ENCODE results near the gene C3orf22. TPM values are rescaled to one million over a fixed set of nuclear protein-coding genes. Genes with fewer than 3 reads are reported as not detected.

The C3orf22 gene
- total RNA-seq, 4 donors from 2014 or later, result not detected

DNA sequence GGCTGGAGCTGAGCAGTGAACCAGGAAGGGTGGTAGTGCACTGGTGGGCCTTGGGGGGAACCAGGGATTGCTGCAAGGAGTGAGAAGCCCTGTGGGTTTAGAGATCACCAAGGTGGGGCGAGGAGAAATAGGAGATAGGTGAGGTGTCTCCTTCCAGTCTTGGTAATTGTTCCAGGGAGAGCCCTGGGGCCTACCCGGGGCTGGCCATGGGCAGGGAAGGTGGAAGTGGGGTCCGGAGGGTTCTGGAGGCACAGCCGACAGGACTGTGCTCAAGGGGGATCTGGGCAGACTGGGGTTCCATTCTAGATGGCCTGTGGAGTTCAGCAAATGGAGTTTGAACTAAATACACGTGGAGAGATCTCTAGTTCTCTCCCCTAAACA lies 30.3 kb downstream of the C3orf22 start:
- no peak for DNase-seq (ENCODE audit: low spot score in 2 of 2)
- TF ChIP-seq, protein P1, sequence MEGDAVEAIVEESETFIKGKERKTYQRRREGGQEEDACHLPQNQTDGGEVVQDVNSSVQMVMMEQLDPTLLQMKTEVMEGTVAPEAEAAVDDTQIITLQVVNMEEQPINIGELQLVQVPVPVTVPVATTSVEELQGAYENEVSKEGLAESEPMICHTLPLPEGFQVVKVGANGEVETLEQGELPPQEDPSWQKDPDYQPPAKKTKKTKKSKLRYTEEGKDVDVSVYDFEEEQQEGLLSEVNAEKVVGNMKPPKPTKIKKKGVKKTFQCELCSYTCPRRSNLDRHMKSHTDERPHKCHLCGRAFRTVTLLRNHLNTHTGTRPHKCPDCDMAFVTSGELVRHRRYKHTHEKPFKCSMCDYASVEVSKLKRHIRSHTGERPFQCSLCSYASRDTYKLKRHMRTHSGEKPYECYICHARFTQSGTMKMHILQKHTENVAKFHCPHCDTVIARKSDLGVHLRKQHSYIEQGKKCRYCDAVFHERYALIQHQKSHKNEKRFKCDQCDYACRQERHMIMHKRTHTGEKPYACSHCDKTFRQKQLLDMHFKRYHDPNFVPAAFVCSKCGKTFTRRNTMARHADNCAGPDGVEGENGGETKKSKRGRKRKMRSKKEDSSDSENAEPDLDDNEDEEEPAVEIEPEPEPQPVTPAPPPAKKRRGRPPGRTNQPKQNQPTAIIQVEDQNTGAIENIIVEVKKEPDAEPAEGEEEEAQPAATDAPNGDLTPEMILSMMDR (IDR thresholded peaks at IDR 0.05), result no peak
- no peak for TF ChIP-seq POLR2A (IDR thresholded peaks at IDR 0.05)
- no peak overlapping the region for H3K4me3 ChIP-seq (ENCODE audit: low read depth, poor library complexity, severe bottlenecking)
- 76 to 86% methylated on average over 5 of the region's 5 CpGs for WGBS, 2 donors
- intact Hi-C loops (cut with DNase I; ENCODE audit: low total_unique reads), result loop anchor here (10.0 kb wide), 1 partner anchor 1016 kb away; no protein-coding TSS in a partner anchor

DNA sequence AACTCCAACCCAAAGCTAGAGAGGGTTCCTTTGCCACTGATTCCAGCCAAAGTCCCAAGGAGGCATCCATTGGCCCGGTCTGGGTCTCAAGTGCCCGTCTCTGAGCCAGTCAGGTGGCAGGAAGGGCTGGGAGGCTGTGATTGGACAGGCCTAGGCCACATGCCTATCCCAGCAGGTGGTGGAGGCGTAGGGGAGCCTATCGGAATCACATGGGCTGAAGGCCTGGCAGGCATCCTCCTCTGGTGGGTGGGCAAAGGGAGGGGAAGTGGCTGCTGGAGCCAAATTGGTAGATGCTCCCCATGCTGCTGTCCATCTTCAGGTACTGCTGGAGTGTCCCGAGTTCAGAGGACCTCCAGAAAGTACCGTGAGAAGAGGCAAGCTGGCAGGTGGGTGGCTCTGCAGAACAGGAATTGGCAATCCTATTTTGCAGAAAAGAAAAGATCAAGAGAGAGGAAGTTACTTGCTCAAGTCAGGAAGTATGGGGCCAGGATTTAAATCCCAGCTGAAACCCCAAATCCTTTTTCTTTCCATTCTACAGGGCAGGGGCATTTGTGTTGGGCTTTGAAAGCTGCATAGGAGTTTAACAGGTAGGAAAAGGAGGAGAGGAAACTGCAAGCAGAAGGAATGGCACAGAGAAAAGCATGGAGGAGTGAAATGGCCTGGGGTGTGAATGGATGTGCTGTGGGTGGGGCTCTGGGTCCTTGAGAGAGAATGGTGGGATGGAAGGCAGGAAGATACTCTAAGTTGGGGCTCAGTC lies 31.1 kb downstream of the C3orf22 start:
- intact Hi-C loops (cut with DNase I; ENCODE audit: low total_unique reads), result loop anchor here (10.0 kb wide), 1 partner anchor 1017 kb away; no protein-coding TSS in a partner anchor
- WGBS, 2 donors, result 77 to 91% methylated on average over 6 of the region's 6 CpGs
- TF ChIP-seq, protein P1 (IDR thresholded peaks at IDR 0.05), result no peak
- no peak for TF ChIP-seq POLR2A (IDR thresholded peaks at IDR 0.05)
- no peak overlapping the region for H3K4me3 ChIP-seq (ENCODE audit: low read depth, poor library complexity, severe bottlenecking)
- DNase-seq (ENCODE audit: low spot score in 2 of 2), result no peak

DNA sequence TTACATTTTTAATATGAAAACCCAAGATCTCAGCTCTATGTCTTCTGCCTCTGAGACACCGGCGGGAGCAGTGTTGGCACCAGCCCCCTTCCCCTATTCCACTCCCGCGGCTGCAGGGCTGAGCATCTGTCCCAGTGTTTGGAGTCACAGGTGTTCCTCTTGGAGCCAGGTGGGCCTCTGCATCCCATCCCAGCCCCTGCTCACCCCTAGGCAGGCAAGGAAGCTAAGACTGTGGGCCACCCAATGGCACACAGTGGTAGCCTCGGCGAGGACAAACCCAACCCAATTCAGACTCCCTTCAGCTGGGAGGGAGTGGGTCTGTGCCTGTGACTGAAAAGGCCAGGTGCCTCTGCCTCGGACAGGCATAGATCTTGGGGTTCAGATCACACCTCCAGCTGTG lies 31.7 kb downstream of the C3orf22 start:
- intact Hi-C loops (cut with DNase I; ENCODE audit: low total_unique reads), result loop anchor here (10.0 kb wide), 1 partner anchor 1018 kb away; no protein-coding TSS in a partner anchor
- no peak for TF ChIP-seq POLR2A (IDR thresholded peaks at IDR 0.05)
- TF ChIP-seq, protein P1 (IDR thresholded peaks at IDR 0.05), result no peak
- no peak for DNase-seq (ENCODE audit: low spot score in 2 of 2)
- H3K4me3 ChIP-seq (ENCODE audit: low read depth, poor library complexity, severe bottlenecking), result no peak overlapping the region
- WGBS, 2 donors, result 82 to 89% methylated on average over 7 of the region's 7 CpGs

DNA sequence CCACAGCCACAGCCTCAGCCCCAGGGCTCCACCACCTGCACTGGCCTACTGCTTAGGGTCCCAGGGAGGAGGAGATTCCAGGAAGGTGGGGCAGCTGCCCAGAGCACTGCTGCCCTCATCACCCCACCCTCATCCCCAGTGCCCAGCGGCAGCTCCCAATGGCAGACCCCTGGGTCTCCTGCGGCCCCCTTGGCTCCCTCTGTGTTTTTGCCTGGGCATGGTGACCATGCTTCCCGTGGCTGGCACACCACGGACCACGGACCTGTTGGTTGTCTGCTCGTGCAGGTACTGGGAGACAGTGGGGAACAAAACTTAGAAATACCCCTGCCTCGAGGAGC lies 32.1 kb downstream of the C3orf22 start:
- intact Hi-C loops (cut with DNase I; ENCODE audit: low total_unique reads), result loop anchor here (10.0 kb wide), 1 partner anchor 1018 kb away; no protein-coding TSS in a partner anchor
- no peak for DNase-seq (ENCODE audit: low spot score in 2 of 2)
- WGBS, 2 donors, result 88 to 90% methylated on average over 7 of the region's 7 CpGs
- H3K4me3 ChIP-seq (ENCODE audit: low read depth, poor library complexity, severe bottlenecking), result no peak overlapping the region
- TF ChIP-seq POLR2A (IDR thresholded peaks at IDR 0.05), result no peak
- TF ChIP-seq, protein P1 (IDR thresholded peaks at IDR 0.05), result no peak

DNA sequence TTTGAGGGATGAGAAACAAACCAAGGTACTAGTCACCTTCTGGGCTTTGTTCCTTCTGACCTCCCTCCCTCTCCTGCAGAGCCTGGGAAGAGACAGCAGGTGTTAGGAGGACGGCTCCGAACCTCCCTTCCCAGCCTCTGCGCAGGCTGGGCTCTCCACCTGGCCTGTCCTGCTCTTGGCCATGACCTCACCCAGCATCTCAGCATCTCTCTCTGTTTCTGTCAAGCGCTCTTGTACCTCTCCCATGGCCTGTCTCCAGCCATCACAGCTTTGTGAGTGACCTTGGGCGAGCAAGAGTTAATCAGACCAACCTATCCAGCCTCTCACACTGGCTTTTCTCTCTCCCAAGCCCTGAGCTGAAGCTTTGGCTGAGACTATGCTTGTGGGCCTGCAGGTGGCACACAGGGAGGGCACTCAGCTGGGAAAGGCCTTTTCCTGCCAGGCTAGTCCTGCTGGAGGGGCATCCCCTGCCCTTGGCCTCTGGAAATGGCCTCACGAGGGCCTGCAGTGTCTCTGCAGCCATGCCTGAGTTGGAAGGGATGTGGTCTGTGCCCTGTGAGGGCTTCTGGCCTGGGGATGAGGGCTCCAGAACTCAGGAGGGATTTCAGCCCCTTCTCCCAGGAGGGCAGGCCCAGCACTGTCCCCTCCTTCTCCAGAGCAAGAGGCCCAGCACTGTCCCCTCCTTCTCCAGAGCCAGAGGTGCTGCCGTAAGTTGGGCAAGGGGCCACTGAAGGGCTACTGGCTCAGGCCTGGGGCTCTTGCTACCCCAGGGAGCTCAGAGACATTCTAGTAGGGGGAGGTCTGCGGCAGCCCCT lies 32.7 kb downstream of the C3orf22 start:
- intact Hi-C loops (cut with DNase I; ENCODE audit: low total_unique reads), result loop anchor here (10.0 kb wide), 1 partner anchor 1019 kb away; no protein-coding TSS in a partner anchor
- 85 to 92% methylated on average over 7 to 8 of the region's 8 CpGs for WGBS, 2 donors
- TF ChIP-seq, protein P1 (IDR thresholded peaks at IDR 0.05), result no peak
- no peak for TF ChIP-seq POLR2A (IDR thresholded peaks at IDR 0.05)
- DNase-seq (ENCODE audit: low spot score in 2 of 2), result no peak
- no peak overlapping the region for H3K4me3 ChIP-seq (ENCODE audit: low read depth, poor library complexity, severe bottlenecking)
